ENCODE measurements around the gene ADAMTS6. TPM values are rescaled to one million over a fixed set of nuclear protein-coding genes. Genes with fewer than 3 reads are reported as not detected.

ADAMTS6 gene
- total RNA-seq, 4 donors from 2014 or later, result 0.05 to 0.49 (median 0.31) TPM

- ATAC-seq, result no peak
- TF ChIP-seq CTCF (IDR thresholded peaks at IDR 0.05 in 4 of 5, conservative IDR thresholded peaks at IDR 0.05 in 1 of 5), result no peak
- TF ChIP-seq POLR2A (IDR thresholded peaks at IDR 0.05), result no peak
- Histone ChIP-seq H3K27me3 (no peaks in the 10 kb centered on the region), H3K4me3 (no peak overlapping the region), H3K4me1 (no peaks in the 10 kb centered on the region), H3K27ac (no peak overlapping the region), H3K9me3 (no peaks in the 10 kb centered on the region), H3K36me3 (no peaks in the 10 kb centered on the region)
- in situ Hi-C loops (cut with MboI; ENCODE audit: low sequenced_read_pairs in 4 of 4), result loop anchor here in 1 of 4 donors (25.0 kb wide), 1 partner anchor 378 kb away; the partner anchor contains the start of gene ADAMTS6
- no peak for DNase-seq
- intact Hi-C loops (cut with DNase I; ENCODE audit: low total_unique reads), result loop anchor here (10.0 kb wide), 1 partner anchor 144 kb away; no protein-coding TSS in a partner anchor
Measured at GRCh38 chr5:65108786-65109743, 372.7 kb downstream of the ADAMTS6 start.

- intact Hi-C loops (cut with DNase I; ENCODE audit: low total_unique reads), result loop anchor here (10.0 kb wide), 1 partner anchor 140 kb away; no protein-coding TSS in a partner anchor
- ATAC-seq, result no peak
- Histone ChIP-seq H3K27ac (no peak overlapping the region), H3K9me3 (no peaks in the 10 kb centered on the region), H3K4me1 (no peaks in the 10 kb centered on the region), H3K36me3 (no peaks in the 10 kb centered on the region), H3K4me3 (no peak overlapping the region), H3K27me3 (no peaks in the 10 kb centered on the region)
- in situ Hi-C loops (cut with MboI; ENCODE audit: low sequenced_read_pairs in 4 of 4), result loop anchor here in 1 of 4 donors (25.0 kb wide), 1 partner anchor 382 kb away; the partner anchor contains the start of gene ADAMTS6
- TF ChIP-seq POLR2A (IDR thresholded peaks at IDR 0.05) (no peak), CTCF (IDR thresholded peaks at IDR 0.05 in 4 of 5, conservative IDR thresholded peaks at IDR 0.05 in 1 of 5) (no peak)
- DNase-seq, result no peak
Measured at GRCh38 chr5:65105301-65105700, 376.4 kb downstream of the ADAMTS6 start.

- in situ Hi-C loops (cut with MboI; ENCODE audit: low sequenced_read_pairs in 4 of 4), result loop anchor here in 1 of 4 donors (25.0 kb wide), 1 partner anchor 382 kb away; the partner anchor contains the start of gene ADAMTS6
- intact Hi-C loops (cut with DNase I; ENCODE audit: low total_unique reads), result loop anchor here (10.0 kb wide), 1 partner anchor 140 kb away; no protein-coding TSS in a partner anchor
- TF ChIP-seq CTCF (IDR thresholded peaks at IDR 0.05 in 4 of 5, conservative IDR thresholded peaks at IDR 0.05 in 1 of 5) (no peak), POLR2A (IDR thresholded peaks at IDR 0.05) (no peak)
Measured at GRCh38 chr5:65104831-65105230, 376.9 kb downstream of the ADAMTS6 start.

GRCh38 chr5:65103756-65104440, 377.8 kb downstream of the ADAMTS6 start:
- H3K27me3 ChIP-seq, result no peaks in the 10 kb centered on the region
- ATAC-seq (no peak), DNase-seq (no peak)
- H3K4me3 ChIP-seq, result peak overlapping the region in 2 of 4 donors; percentile 64 to 66
- H3K9me3 ChIP-seq, result no peaks in the 10 kb centered on the region
- TF ChIP-seq POLR2A (IDR thresholded peaks at IDR 0.05), result no peak
- H3K36me3 ChIP-seq, result no peaks in the 10 kb centered on the region
- no peaks in the 10 kb centered on the region for H3K4me1 ChIP-seq
- intact Hi-C loops (cut with DNase I; ENCODE audit: low total_unique reads), result loop anchor here (2.0 to 10.0 kb wide), 3 partner anchors 139 to 379 kb away; no protein-coding TSS in a partner anchor
- peak overlapping the region in 2 of 4 donors; percentile 63 to 72 for H3K27ac ChIP-seq
- in situ Hi-C loops (cut with MboI; ENCODE audit: low sequenced_read_pairs in 4 of 4), result loop anchor here in 1 of 4 donors (25.0 kb wide), 1 partner anchor 383 kb away; the partner anchor contains the start of gene ADAMTS6

More at GRCh38 chr5:65104831-65105230, 376.9 kb downstream of the ADAMTS6 start:
- DNase-seq (no peak), ATAC-seq (no peak)
- Histone ChIP-seq H3K27ac (no peak overlapping the region), H3K27me3 (no peaks in the 10 kb centered on the region), H3K4me1 (no peaks in the 10 kb centered on the region), H3K9me3 (no peaks in the 10 kb centered on the region), H3K4me3 (no peak overlapping the region), H3K36me3 (no peaks in the 10 kb centered on the region)
